Gastrocnemius medialis (tissue), 4 donors: ENCODE data around the gene TRAM2. TPM values are rescaled to one million over a fixed set of nuclear protein-coding genes. Genes with fewer than 3 reads are reported as not detected.

Experiments used
- ATAC-seq, 2 donors: fragments of 150-250 bp; one replicate each; pipeline ENCODE4 v1.9.1; 2016
- DNase-seq, 2 donors: peaks; one replicate each; pipeline ENCODE4 v3.0.0-alpha.2; 2019
- H3K27ac ChIP-seq, 4 donors: fragments of 200-600 bp; sonication (generic); 1 replicate in 1 of 4; 2 replicates in 3 of 4; pipeline ENCODE4 v1.5.1; 2016 to 2018; ENCODE audit warnings: mild to moderate bottlenecking in 2 of 4, moderate library complexity in 1 of 4
- H3K27me3 ChIP-seq, 3 donors: fragments of 200-600 bp; sonication (generic) in 2 of 3; 1 replicate in 1 of 3; 2 replicates in 2 of 3; pipeline versions ENCODE4 v1.5.1 to v1.6.0; 2016 to 2019; ENCODE audit warnings: mild to moderate bottlenecking in 1 of 3, moderate library complexity in 1 of 3
- H3K36me3 ChIP-seq, 2 donors: fragments of 200-600 bp; sonication (generic) in 1 of 2; one replicate each; pipeline ENCODE4 v1.5.1; 2017 to 2018
- H3K4me1 ChIP-seq, 2 donors: fragments of 200-600 bp; sonication (generic) in 1 of 2; one replicate each; pipeline ENCODE4 v1.5.1; 2016 to 2017; ENCODE audit warnings: mild to moderate bottlenecking in 2 of 2
- H3K4me3 ChIP-seq, 4 donors: fragments of 200-600 bp; sonication (generic) in 3 of 4; 1 replicate in 1 of 4; 2 replicates in 3 of 4; pipeline ENCODE4 v1.5.1; 2016 to 2019; ENCODE audit warnings: mild to moderate bottlenecking in 2 of 4
- H3K9me3 ChIP-seq, 3 donors: fragments of 200-600 bp; sonication (generic) in 2 of 3; 1 replicate in 1 of 3; 2 replicates in 2 of 3; pipeline ENCODE4 v1.5.1; 2016 to 2019
- POLR2A ChIP-seq, 2 donors: fragments of 450-650 bp; IDR thresholded peaks; one replicate each; pipeline ENCODE4 v1.6.1; 2017; ENCODE audit warnings: antibody characterized with exemption in 2 of 2, mild to moderate bottlenecking in 2 of 2, moderate library complexity in 2 of 2
- in situ Hi-C, 4 donors: fragments of 200-750 bp; cut with MboI; loops; one replicate each; pipeline versions ENCODE4 v1.15.0 to v1.8.0; 2017; ENCODE audit warnings: low sequenced_read_pairs in 4 of 4
- intact Hi-C: fragments of 100-400 bp; cut with DNase I; formaldehyde crosslinking; loops from one replicate; pipeline ENCODE4 v1.15.1; 2023; ENCODE audit warnings: low total_unique reads
- total RNA-seq, 4 donors: library from RNA; depleted of rRNA; stranded (reverse); fragments of >200 nt; gene quantifications; one replicate each; pipeline versions ENCODE4 v1.1.0 to v1.2.3, GENCODE V29; 2016
- TF ChIP-seq, protein P1 (sequence below), 5 experiments: fragments of 450-650 bp in 3 of 5; fragments of 200-600 bp in 2 of 5; sonication (generic) in 2 of 5; IDR thresholded peaks in 4 of 5; conservative IDR thresholded peaks in 1 of 5; 1 replicate in 4 of 5; 2 replicates in 1 of 5; pipeline ENCODE4 v1.5.1; 2016 to 2019; ENCODE audit warnings: antibody characterized with exemption in 5 of 5, mild to moderate bottlenecking in 3 of 5, moderate library complexity in 3 of 5

Gene TRAM2
- total RNA-seq, 4 donors from 2014 or later = 2.4 to 4.5 (median 3.6) TPM

DNA sequence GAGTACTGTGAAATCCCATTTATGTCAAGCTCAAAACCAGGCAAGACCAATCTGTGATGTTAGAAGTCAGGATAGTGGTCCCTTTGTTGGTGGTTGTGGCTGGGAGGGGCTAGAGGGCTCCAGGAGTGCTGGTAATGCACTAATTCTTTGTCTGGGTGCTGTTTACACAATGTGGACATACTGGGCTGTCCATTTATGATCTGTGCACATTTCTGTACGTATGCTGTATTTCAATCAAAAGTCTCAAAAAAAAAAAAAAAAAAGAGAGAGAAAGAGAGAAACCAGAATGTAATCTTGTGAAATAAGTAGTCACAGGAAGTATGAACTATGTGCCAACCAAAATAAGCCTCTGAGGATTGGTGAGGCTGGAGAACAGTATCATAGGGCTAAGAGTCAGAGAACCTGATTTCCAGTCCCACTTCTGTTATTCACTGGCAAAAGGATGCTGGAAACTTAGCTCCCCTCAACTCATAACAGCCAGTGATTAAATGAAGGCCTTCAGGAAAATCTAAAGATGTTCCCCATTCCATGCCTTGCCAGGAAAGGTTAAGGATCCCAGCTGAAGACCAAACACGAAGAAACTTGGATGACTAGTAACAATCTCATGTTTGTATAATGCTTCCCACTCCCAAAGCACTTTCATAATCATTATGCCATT lies 19.6 kb upstream of the TRAM2 start:
- in situ Hi-C loops = loop anchor here (5.0 to 25.0 kb wide), 4 partner anchors 58 to 309 kb away; partner anchors contain the start of gene MCM3 (in 1 of the 4)
- DNase-seq (no peak), ATAC-seq (no peak)
- no peaks in the 10 kb centered on the region for H3K9me3 ChIP-seq
- TF ChIP-seq, protein P1, sequence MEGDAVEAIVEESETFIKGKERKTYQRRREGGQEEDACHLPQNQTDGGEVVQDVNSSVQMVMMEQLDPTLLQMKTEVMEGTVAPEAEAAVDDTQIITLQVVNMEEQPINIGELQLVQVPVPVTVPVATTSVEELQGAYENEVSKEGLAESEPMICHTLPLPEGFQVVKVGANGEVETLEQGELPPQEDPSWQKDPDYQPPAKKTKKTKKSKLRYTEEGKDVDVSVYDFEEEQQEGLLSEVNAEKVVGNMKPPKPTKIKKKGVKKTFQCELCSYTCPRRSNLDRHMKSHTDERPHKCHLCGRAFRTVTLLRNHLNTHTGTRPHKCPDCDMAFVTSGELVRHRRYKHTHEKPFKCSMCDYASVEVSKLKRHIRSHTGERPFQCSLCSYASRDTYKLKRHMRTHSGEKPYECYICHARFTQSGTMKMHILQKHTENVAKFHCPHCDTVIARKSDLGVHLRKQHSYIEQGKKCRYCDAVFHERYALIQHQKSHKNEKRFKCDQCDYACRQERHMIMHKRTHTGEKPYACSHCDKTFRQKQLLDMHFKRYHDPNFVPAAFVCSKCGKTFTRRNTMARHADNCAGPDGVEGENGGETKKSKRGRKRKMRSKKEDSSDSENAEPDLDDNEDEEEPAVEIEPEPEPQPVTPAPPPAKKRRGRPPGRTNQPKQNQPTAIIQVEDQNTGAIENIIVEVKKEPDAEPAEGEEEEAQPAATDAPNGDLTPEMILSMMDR (IDR thresholded peaks at IDR 0.05 in 4 of 5, conservative IDR thresholded peaks at IDR 0.05 in 1 of 5) = no peak
- no peak for TF ChIP-seq POLR2A (IDR thresholded peaks at IDR 0.05)
- H3K36me3 ChIP-seq = no peaks in the 10 kb centered on the region
- H3K27ac ChIP-seq = no peak overlapping the region
- no peaks in the 10 kb centered on the region for H3K27me3 ChIP-seq
- peaks cover 0 to 15% of the 10 kb centered on the region in 2 donors for H3K4me1 ChIP-seq
- intact Hi-C loops = loop anchor here (5.0 kb wide), 2 partner anchors 66 to 94 kb away; no protein-coding TSS in a partner anchor
- H3K4me3 ChIP-seq = no peak overlapping the region

DNA sequence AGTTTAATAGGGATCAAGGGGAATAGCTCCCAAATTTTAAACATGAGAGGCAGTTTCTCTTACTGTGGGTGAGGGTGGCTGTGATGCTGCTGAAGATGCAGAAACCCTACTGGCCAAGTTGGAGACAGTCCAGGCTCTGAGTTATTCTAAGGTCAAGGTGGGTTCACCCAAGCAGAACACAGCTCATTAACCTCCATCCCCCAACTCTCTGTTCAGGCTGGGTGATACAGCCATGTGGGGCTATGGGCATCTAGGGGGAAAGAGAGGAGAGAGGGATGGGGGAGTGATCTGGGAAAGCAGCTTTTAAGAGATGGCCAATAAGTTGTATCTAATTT lies 18.9 kb upstream of the TRAM2 start:
- Histone ChIP-seq H3K4me3 (no peak overlapping the region), H3K27me3 (no peaks in the 10 kb centered on the region)
- in situ Hi-C loops = loop anchor here (5.0 to 25.0 kb wide), 4 partner anchors 59 to 308 kb away; partner anchors contain the start of gene MCM3 (in 1 of the 4)

DNA sequence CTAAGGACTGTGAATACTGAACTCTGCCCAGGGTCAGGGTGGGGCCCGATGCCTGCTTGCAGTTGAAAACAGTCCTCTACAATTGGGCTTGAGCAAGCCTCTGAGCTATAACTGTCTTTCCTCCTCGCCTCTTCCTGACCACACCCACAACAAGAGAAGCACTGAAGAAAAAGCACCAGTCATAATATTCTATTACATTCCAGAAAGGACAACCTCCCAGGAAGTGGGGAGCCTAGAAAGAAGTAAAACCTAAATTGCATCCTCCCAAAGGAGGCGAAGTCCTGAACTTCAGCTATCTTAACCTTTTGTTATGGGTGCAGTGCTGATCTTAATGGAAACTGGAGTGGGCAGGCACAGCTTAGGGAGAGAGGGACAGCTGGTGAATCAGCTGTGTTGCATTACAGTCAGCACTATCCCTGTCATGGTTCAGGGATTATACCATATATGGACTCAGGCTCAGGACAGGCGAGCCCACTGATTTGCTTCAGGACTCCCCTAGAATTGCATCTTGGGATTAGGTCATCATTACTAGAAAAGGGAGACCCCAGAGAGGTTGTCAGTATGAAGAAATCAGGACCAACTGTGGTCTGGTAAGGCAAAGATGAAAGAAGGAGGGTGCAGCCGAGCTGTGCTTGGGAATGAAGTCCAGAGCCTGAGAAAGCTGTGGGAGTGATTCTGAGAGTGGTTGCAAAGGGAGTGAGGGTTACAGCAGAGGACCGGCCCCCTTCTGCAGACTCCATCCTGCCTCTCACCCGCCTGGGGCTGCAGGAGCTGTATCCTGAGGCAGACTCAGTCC lies 18.3 kb upstream of the TRAM2 start:
- Histone ChIP-seq H3K9me3 (no peaks in the 10 kb centered on the region), H3K4me3 (peak overlapping the region in 1 of 4 donors; percentile 4), H3K4me1 (peaks cover 5 to 15% of the 10 kb centered on the region in 2 donors), H3K27me3 (no peaks in the 10 kb centered on the region), H3K36me3 (no peaks in the 10 kb centered on the region), H3K27ac (peak overlapping the region; percentile 24 to 43 (median 36))
- in situ Hi-C loops (loop anchor here (5.0 to 25.0 kb wide), 4 partner anchors 60 to 308 kb away; partner anchors contain the start of gene MCM3 (in 1 of the 4)), intact Hi-C loops (loop anchor here (5.0 kb wide), 2 partner anchors 67 to 93 kb away; no protein-coding TSS in a partner anchor)
- peak; percentile 58 to 76 for ATAC-seq
- peak in 1 of 2 donors; percentile 37 for DNase-seq
- no peak for TF ChIP-seq POLR2A (IDR thresholded peaks at IDR 0.05)
- TF ChIP-seq, protein P1 (IDR thresholded peaks at IDR 0.05 in 4 of 5, conservative IDR thresholded peaks at IDR 0.05 in 1 of 5) = no peak

More for the DNA sequence above, 18.9 kb upstream of the TRAM2 start:
- Histone ChIP-seq H3K36me3 (no peaks in the 10 kb centered on the region), H3K9me3 (no peaks in the 10 kb centered on the region), H3K27ac (peak overlapping the region; percentile 18 to 43 (median 36)), H3K4me1 (peaks cover 0 to 15% of the 10 kb centered on the region in 2 donors)
- DNase-seq = no peak
- TF ChIP-seq POLR2A (IDR thresholded peaks at IDR 0.05) = no peak
- TF ChIP-seq, protein P1 (IDR thresholded peaks at IDR 0.05 in 4 of 5, conservative IDR thresholded peaks at IDR 0.05 in 1 of 5) = no peak
- intact Hi-C loops = loop anchor here (5.0 kb wide), 2 partner anchors 67 to 93 kb away; no protein-coding TSS in a partner anchor
- no peak for ATAC-seq

DNA sequence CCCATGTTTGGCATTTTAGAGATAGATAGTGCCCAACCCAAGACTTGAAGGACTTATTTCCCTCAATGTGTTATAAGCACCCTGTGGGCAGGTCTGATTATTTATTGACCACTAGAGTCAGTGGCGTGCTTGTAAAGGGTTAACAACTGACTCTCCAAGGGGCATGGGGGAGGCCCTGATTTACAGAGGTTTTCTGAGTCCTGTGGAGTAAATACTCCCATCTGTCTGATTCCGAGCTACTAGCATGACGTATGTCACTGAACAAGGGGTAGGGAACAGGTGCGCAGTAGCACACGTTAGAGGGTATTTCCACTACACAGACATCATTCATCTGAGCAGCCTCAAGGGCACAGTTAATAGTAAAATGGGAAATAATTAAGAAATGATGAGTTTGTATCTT lies 17.4 kb upstream of the TRAM2 start:
- peaks cover 8 to 15% of the 10 kb centered on the region in 2 donors for H3K4me1 ChIP-seq
- no peaks in the 10 kb centered on the region for H3K36me3 ChIP-seq
- intact Hi-C loops = no loop called here
- ATAC-seq = no peak
- H3K27ac ChIP-seq = no peak overlapping the region
- in situ Hi-C loops = loop anchor here in 2 of 4 donors (10.0 to 25.0 kb wide), 3 partner anchors 61 to 307 kb away; partner anchors contain the start of gene MCM3 (in 1 of the 2)
- H3K9me3 ChIP-seq = no peaks in the 10 kb centered on the region
- H3K4me3 ChIP-seq = no peak overlapping the region
- no peaks in the 10 kb centered on the region for H3K27me3 ChIP-seq
- TF ChIP-seq, protein P1 (IDR thresholded peaks at IDR 0.05 in 4 of 5, conservative IDR thresholded peaks at IDR 0.05 in 1 of 5) = no peak
- TF ChIP-seq POLR2A (IDR thresholded peaks at IDR 0.05) = no peak
- no peak for DNase-seq
